Type B pancreatic cell (in vitro differentiated cells): ENCODE data around the gene GPR35. TPM values are rescaled to one million over a fixed set of nuclear protein-coding genes. Genes with fewer than 3 reads are reported as not detected.

ENCODE experiments used
- DNase-seq: peaks from one replicate; pipeline ENCODE4 v3.0.0; 2021; ENCODE audit warnings: mixed read lengths; ENCODE audit not compliant: unreplicated experiment; ENCODE audit errors: extremely low spot score
- H3K27ac Mint-ChIP-seq: 2 replicates; pipeline ENCODE4 v1.8.0; 2021; ENCODE audit warnings: mild to moderate bottlenecking, mixed read lengths
- H3K27me3 Mint-ChIP-seq: 2 replicates; pipeline ENCODE4 v1.8.0; 2021; ENCODE audit warnings: mixed read lengths
- H3K36me3 Mint-ChIP-seq: 2 replicates; pipeline ENCODE4 v1.8.0; 2021; ENCODE audit warnings: mixed read lengths
- H3K4me1 Mint-ChIP-seq: one replicate; pipeline ENCODE4 v1.8.0; 2021; ENCODE audit warnings: mixed read lengths; ENCODE audit not compliant: unreplicated experiment
- H3K4me3 Mint-ChIP-seq: 2 replicates; pipeline ENCODE4 v1.8.0; 2021; ENCODE audit warnings: mild to moderate bottlenecking, mixed read lengths
- H3K9me3 Mint-ChIP-seq: 2 replicates; pipeline ENCODE4 v1.8.0; 2021; ENCODE audit warnings: mixed read lengths
- total RNA-seq: library from RNA; stranded (reverse); gene quantifications from 2 replicates; pipeline ENCODE4 v1.2.1, GENCODE V29; 2021; ENCODE audit warnings: low replicate concordance
- TF ChIP-seq, protein P1 (sequence below): fragments of 200-600 bp; sonication (generic); conservative IDR thresholded peaks from 2 replicates; pipeline ENCODE4 v1.5.0; 2021; ENCODE audit warnings: antibody characterized with exemption, mild to moderate bottlenecking

Gene GPR35
- total RNA-seq, 1 donor from 2014 or later: 3.6 TPM

DNA sequence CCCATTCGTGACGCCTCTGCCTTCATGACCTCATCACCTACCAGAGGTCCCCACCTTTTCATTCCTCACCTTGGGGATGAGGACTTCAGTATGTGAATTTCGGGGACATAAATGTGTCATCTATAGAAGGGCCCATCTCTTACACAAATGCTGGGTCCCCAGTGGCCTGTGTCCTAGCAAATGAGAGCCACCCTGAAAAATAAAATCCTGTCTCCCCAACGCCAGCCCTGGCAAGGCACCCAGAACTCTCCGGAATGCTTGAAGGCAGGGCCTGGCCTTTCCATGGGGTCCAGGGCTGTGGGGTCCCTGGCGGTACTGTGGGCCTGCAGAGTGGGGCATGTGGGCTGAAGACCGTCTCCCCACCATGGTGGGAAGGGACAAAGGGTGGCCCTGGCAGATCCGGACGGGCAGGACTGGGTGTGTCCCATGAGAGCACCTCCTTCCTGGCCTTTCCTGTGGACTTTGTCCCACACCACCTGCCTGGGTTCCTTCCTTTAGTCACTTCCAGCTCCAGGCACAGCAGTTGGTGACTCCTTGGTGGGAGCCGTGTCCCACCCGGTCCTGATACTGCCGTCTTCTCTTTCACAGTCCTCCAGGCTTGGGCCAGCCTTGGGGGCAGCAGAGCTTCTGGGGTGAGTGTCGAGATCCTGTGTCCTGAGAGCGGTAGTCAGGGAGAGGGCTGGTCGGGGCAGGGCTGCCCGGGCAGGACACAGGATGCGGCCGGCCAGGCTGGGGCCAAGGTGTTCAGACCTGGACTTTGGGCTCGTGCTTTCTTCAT, 20.2 kb upstream of the GPR35 start:
- no peaks in the 10 kb centered on the region for H3K9me3 Mint-ChIP-seq

DNA sequence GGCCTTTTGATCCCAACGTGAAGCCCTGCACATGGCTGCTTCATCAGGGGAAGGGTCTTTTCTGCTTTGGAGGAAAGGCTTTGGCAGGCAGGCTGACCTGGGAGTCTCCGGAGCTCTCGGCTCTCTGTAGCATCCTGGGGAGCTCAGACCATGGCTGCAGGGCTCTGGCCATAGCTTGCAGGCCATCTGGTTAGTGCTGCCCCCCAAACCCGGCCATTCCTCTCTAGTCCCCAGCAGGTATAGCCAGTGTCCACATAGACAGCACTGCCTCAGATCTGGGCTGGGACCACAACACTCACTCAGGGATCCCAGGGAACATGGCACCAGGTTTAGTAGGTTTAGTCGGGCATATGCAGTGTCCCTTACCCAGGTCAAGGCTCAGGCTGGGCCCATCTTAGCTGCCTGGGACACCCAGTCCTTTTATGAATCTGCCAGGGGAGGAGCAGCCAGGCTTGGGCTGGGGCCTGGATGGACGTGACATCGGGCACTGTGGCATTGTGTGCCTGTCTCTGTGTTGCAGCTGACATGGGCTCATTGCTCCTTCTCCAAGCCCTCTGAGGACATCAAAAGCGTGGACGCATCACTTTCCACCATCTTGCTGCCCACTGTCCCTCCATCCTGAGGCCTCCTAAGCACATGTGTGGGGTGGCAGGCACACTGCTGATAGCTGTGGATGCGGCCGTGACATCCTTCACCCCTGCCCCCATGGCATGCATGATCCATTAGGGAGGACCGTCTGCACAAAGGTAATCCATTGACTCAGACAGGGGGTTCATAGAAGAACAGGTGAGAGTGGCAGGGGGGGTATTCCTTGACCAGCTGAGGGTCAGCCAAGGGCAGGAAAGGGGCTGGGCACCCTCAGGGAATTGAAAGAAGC, 19.2 kb upstream of the GPR35 start:
- peaks cover under 1% of the 10 kb centered on the region for H3K36me3 Mint-ChIP-seq
- peaks cover 9% of the 10 kb centered on the region for H3K4me1 Mint-ChIP-seq
- DNase-seq: no peak
- no peaks in the 10 kb centered on the region for H3K27me3 Mint-ChIP-seq
- no peaks in the 10 kb centered on the region for H3K9me3 Mint-ChIP-seq
- no peak overlapping the region for H3K27ac Mint-ChIP-seq
- TF ChIP-seq, protein P1, sequence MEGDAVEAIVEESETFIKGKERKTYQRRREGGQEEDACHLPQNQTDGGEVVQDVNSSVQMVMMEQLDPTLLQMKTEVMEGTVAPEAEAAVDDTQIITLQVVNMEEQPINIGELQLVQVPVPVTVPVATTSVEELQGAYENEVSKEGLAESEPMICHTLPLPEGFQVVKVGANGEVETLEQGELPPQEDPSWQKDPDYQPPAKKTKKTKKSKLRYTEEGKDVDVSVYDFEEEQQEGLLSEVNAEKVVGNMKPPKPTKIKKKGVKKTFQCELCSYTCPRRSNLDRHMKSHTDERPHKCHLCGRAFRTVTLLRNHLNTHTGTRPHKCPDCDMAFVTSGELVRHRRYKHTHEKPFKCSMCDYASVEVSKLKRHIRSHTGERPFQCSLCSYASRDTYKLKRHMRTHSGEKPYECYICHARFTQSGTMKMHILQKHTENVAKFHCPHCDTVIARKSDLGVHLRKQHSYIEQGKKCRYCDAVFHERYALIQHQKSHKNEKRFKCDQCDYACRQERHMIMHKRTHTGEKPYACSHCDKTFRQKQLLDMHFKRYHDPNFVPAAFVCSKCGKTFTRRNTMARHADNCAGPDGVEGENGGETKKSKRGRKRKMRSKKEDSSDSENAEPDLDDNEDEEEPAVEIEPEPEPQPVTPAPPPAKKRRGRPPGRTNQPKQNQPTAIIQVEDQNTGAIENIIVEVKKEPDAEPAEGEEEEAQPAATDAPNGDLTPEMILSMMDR: no peak
- H3K4me3 Mint-ChIP-seq: no peak overlapping the region

More for the DNA sequence above, 20.2 kb upstream of the GPR35 start:
- H3K27me3 Mint-ChIP-seq: no peaks in the 10 kb centered on the region
- H3K36me3 Mint-ChIP-seq: peaks cover under 1% of the 10 kb centered on the region
- H3K4me3 Mint-ChIP-seq: no peak overlapping the region
- no peak overlapping the region for H3K27ac Mint-ChIP-seq
- H3K4me1 Mint-ChIP-seq: peaks cover 9% of the 10 kb centered on the region
- TF ChIP-seq, protein P1: no peak
- no peak for DNase-seq

DNA sequence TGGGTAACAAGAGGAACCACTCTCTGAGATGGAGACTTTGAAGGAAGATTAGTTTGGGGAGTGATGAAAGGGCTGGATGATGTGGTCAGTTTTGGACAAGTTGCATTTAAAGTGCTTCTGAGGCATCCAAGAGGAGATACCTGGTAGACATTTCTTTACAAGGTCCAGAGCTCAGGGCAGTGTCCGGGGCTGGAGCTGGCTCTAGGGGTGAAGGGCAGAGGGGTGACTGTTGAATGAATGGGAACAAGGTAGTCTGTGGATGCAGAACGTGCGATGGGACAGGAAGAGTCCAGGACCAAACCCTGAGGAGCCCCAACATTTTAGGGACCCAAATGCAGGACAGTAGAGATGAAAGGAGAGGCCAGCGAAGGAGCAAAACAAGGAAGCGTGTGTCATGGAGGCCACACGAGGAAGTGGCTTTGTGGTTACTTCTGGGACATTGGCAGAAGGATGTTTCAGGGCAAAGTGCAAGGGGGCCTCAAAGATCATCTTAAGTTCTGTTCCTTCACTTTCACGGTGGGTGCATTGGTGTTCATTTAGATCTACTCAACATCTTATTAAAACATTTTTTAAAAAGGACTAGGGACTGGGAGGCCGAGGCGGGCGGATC, 13.6 kb upstream of the GPR35 start:
- no peak overlapping the region for H3K27ac Mint-ChIP-seq
- peaks cover 8% of the 10 kb centered on the region for H3K36me3 Mint-ChIP-seq
- TF ChIP-seq, protein P1: no peak
- H3K4me3 Mint-ChIP-seq: no peak overlapping the region
- no peaks in the 10 kb centered on the region for H3K4me1 Mint-ChIP-seq
- no peak for DNase-seq
- H3K9me3 Mint-ChIP-seq: no peaks in the 10 kb centered on the region
- H3K27me3 Mint-ChIP-seq: no peaks in the 10 kb centered on the region

DNA sequence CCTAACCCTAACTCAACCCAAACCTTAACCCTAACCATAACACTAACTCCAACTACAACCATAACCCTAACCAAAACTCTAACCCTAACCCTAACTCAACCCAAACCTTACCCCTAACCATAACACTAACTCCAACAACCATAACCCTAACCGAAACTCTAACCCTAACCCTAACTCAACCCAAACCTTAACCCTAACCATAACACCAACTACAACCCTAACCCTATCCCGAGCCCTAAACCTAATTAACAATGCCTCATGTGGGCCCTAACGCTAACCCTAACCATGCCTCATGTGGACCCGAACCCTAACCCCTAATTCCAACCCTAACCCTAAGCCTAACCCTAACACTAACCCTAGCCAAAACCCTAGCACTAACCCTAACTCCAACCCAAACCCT, 11.5 kb upstream of the GPR35 start:
- no peak for DNase-seq
- H3K27ac Mint-ChIP-seq: no peak overlapping the region
- H3K4me1 Mint-ChIP-seq: no peaks in the 10 kb centered on the region
- H3K27me3 Mint-ChIP-seq: no peaks in the 10 kb centered on the region
- H3K36me3 Mint-ChIP-seq: peaks cover 16% of the 10 kb centered on the region
- TF ChIP-seq, protein P1: no peak
- H3K9me3 Mint-ChIP-seq: no peaks in the 10 kb centered on the region
- H3K4me3 Mint-ChIP-seq: no peak overlapping the region

DNA sequence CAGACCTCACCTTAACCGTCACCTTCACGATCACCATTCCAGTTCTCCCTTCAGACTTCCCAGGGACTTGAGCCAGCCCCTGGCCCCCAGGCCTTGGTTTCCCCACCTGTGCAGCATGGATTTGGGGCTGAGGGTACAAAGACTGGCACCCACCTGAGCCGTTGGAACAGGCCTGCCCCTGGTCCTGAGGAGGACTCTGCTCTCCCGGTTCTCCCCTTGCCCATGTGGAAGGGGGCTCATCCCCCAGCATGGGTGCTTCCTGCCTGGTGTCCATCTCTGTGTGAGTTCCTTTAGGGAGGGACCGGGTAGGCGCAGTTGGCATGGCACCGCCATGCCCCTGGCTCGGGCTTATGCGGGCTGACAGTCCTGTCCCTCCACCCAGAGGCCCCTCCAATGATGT, 10.9 kb upstream of the GPR35 start:
- Mint-ChIP-seq H3K4me3 (no peak overlapping the region), H3K27me3 (no peaks in the 10 kb centered on the region), H3K9me3 (no peaks in the 10 kb centered on the region), H3K4me1 (no peaks in the 10 kb centered on the region), H3K27ac (no peak overlapping the region), H3K36me3 (peaks cover 16% of the 10 kb centered on the region)
- TF ChIP-seq, protein P1: no peak
- DNase-seq: no peak
